HCT116 (cell line): Measurements from ENCODE around the gene MARVELD1. TPM values are rescaled to one million over a fixed set of nuclear protein-coding genes. Genes with fewer than 3 reads are reported as not detected.

Experiments used
- ATAC-seq: fragments of 200-7000 bp; cut with Tn5 transposase; 2 replicates; pipeline ENCODE4 v1.9.1; 2020; ENCODE audit warnings: mild to moderate bottlenecking, moderate library complexity
- BruUV-seq: library from RNA; stranded (reverse); fragments of 400-500 nt; replicated peaks from 2 replicates; lab custom pipeline; 2021; lab: Mats Ljungman, UMichigan
- CTCF ChIA-PET: fragments of 300-600 bp; sonication (Branson Sonifier 250); formaldehyde crosslinking; loops from one replicate; lab custom pipeline; 2021; ENCODE audit warnings: antibody characterized with exemption; lab: Charles Lee
- POLR2A ChIA-PET: fragments of 300-600, 350-600 bp; sonication (Branson Sonifier 250); formaldehyde crosslinking; loops from one replicate; lab custom pipeline; 2021; ENCODE audit warnings: antibody characterized with exemption; lab: Charles Lee
- RAD21 ChIA-PET, 2 experiments: fragments of 300-600 bp; sonication (Branson Sonifier 250); formaldehyde crosslinking; loops; one replicate each; lab custom pipeline; 2023; ENCODE audit warnings: low total read pairs in 2 of 2; ENCODE audit not compliant: uncharacterized antibody in 2 of 2, unreplicated experiment in 2 of 2, low non-redundant PET in 1 of 2; lab: Charles Lee
- DNase-seq: peaks from one replicate; pipeline ENCODE4 v3.0.0-alpha.2; 2010; ENCODE audit warnings: low read depth, low spot score
- H2AFZ ChIP-seq: fragments of 200-600 bp; shearing (Covaris generic), sonication (generic); 2 replicates; pipeline ENCODE4 v1.6.1; 2017; ENCODE audit warnings: low read depth, mixed run types, mixed read lengths, antibody characterized with exemption, low read length; ENCODE audit not compliant: poor library complexity, severe bottlenecking
- H3K27ac ChIP-seq: 2 replicates; pipeline ENCODE4 v1.5.1; 2012; ENCODE audit warnings: low read depth, low read length
- H3K27me3 ChIP-seq: fragments of 200-600 bp; sonication (generic); 2 replicates; pipeline ENCODE4 v1.6.1; 2016; ENCODE audit warnings: mixed run types, low read length, mixed read lengths; ENCODE audit not compliant: insufficient read depth
- H3K36me3 ChIP-seq, 2 experiments: fragments of 200-500 bp in 1 of 2; fragments of 200-600 bp in 1 of 2; sonication (Bioruptor generic) in 1 of 2; sonication (generic) in 1 of 2; 2 replicates each; pipeline versions ENCODE4 v1.5.1 to v1.6.1; 2014 to 2016; ENCODE audit warnings: low read length in 2 of 2, inconsistent platforms in 1 of 2, mixed read lengths in 1 of 2, mixed run types in 1 of 2; ENCODE audit not compliant: insufficient read depth in 2 of 2, control insufficient read depth in 1 of 2
- H3K4me1 ChIP-seq, 2 experiments: fragments of 200-600 bp in 1 of 2; sonication (generic) in 1 of 2; 2 replicates each; pipeline versions ENCODE4 v1.5.1 to v1.6.1; 2012 to 2017; ENCODE audit warnings: low read length in 2 of 2, inconsistent platforms in 1 of 2, mild to moderate bottlenecking in 1 of 2, mixed read lengths in 1 of 2, mixed run types in 1 of 2, moderate library complexity in 1 of 2; ENCODE audit not compliant: insufficient read depth in 2 of 2, control insufficient read depth in 1 of 2
- H3K4me2 ChIP-seq: fragments of 200-600 bp; sonication (generic); 2 replicates; pipeline ENCODE4 v1.6.1; 2017; ENCODE audit warnings: mixed run types, low read length, mixed read lengths
- H3K4me3 ChIP-seq, 2 experiments: fragments of 200-600 bp in 1 of 2; sonication (generic) in 1 of 2; replicated peaks in 1 of 2; 2 replicates each; pipeline ENCODE4 v1.5.1; 2011 to 2016; ENCODE audit warnings: low read length in 2 of 2, control low read depth in 1 of 2, low read depth in 1 of 2, mild to moderate bottlenecking in 1 of 2, mixed read lengths in 1 of 2, mixed run types in 1 of 2
- H3K79me2 ChIP-seq: fragments of 200-600 bp; sonication (generic); 2 replicates; pipeline ENCODE4 v1.6.1; 2017; ENCODE audit warnings: mild to moderate bottlenecking, mixed run types, low read length, moderate library complexity, mixed read lengths; ENCODE audit not compliant: insufficient read depth
- H3K9ac ChIP-seq: fragments of 200-600 bp; sonication (generic); 2 replicates; pipeline ENCODE4 v1.6.1; 2016; ENCODE audit warnings: low read length, mixed read lengths
- H3K9me2 ChIP-seq: fragments of 200-600 bp; sonication (generic), shearing (Covaris generic); 2 replicates; pipeline ENCODE4 v1.6.1; 2017; ENCODE audit warnings: mixed run types, mild to moderate bottlenecking, moderate library complexity; ENCODE audit not compliant: insufficient read depth
- H3K9me3 ChIP-seq, 2 experiments: fragments of 200-500 bp in 1 of 2; fragments of 200-600 bp in 1 of 2; sonication (Bioruptor generic) in 1 of 2; sonication (generic) in 1 of 2; 2 replicates each; pipeline ENCODE4 v1.6.1; 2014 to 2017; ENCODE audit warnings: low read length in 2 of 2, mixed read lengths in 2 of 2, inconsistent platforms in 1 of 2, low read depth in 1 of 2, mild to moderate bottlenecking in 1 of 2, mixed run types in 1 of 2, moderate library complexity in 1 of 2; ENCODE audit not compliant: control insufficient read depth in 1 of 2, insufficient read depth in 1 of 2
- H4K20me1 ChIP-seq: fragments of 200-600 bp; sonication (generic), shearing (Covaris generic); 2 replicates; pipeline ENCODE4 v1.6.1; 2017; ENCODE audit warnings: mixed run types, mild to moderate bottlenecking, moderate library complexity; ENCODE audit not compliant: insufficient read depth
- ATF3 ChIP-seq: IDR thresholded peaks from 2 replicates; pipeline ENCODE4 v1.6.1; 2012
- CBX3 ChIP-seq: IDR thresholded peaks from 2 replicates; pipeline ENCODE4 v1.6.1; 2012; ENCODE audit warnings: low read depth
- CEBPB ChIP-seq: IDR thresholded peaks from 2 replicates; pipeline ENCODE4 v1.6.1; 2012; ENCODE audit warnings: low read depth
- ELF1 ChIP-seq: IDR thresholded peaks from 2 replicates; pipeline ENCODE4 v1.6.1; 2012; ENCODE audit warnings: low read depth, borderline replicate concordance
- EZH2 ChIP-seq: fragments of 200-600 bp; sonication (generic); IDR thresholded peaks from 2 replicates; pipeline ENCODE4 v1.6.1; 2017; ENCODE audit warnings: antibody characterized with exemption, mixed run types
- EZH2phosphoT487 ChIP-seq: fragments of 200-600 bp; IDR thresholded peaks from 2 replicates; pipeline ENCODE4 v1.6.1; 2018; ENCODE audit warnings: antibody characterized with exemption, borderline replicate concordance
- JUND ChIP-seq: IDR thresholded peaks from 2 replicates; pipeline ENCODE4 v1.6.1; 2012
- POLR2A ChIP-seq: IDR thresholded peaks from 2 replicates; pipeline ENCODE4 v1.7.0; 2011; ENCODE audit warnings: borderline replicate concordance; ENCODE audit not compliant: insufficient read depth, insufficient read length; ENCODE audit errors: extremely low read depth
- RAD21 ChIP-seq: IDR thresholded peaks from 2 replicates; pipeline ENCODE4 v1.6.1; 2012; ENCODE audit warnings: low read depth, mild to moderate bottlenecking
- SIN3A ChIP-seq: IDR thresholded peaks from 2 replicates; pipeline ENCODE4 v1.6.1; 2012; ENCODE audit warnings: low read depth
- SRF ChIP-seq: IDR thresholded peaks from 2 replicates; pipeline ENCODE4 v1.6.1; 2012; ENCODE audit warnings: low read depth
- TCF7L2 ChIP-seq: IDR thresholded peaks from 2 replicates; pipeline ENCODE4 v1.7.0; 2011; ENCODE audit warnings: borderline replicate concordance, inconsistent platforms; ENCODE audit not compliant: insufficient read depth, insufficient read length; ENCODE audit errors: extremely low read depth
- YY1 ChIP-seq: IDR thresholded peaks from 2 replicates; pipeline ENCODE4 v1.6.1; 2011; ENCODE audit warnings: low read length, low read depth, moderate library complexity, mild to moderate bottlenecking; ENCODE audit not compliant: insufficient replicate concordance; ENCODE audit errors: extremely low read depth
- ZFX ChIP-seq: fragments of 450-650 bp; IDR thresholded peaks from 2 replicates; pipeline ENCODE4 v1.6.1; 2017
- intact Hi-C: fragments of 100-400 bp; cut with micrococcal nuclease; formaldehyde crosslinking; loops from 2 replicates; pipeline ENCODE4 v1.10.0; 2022
- total RNA-seq: library from RNA; stranded (reverse); gene quantifications from one replicate; pipeline ENCODE4 v1.2.1, GENCODE V29; 2021; ENCODE audit not compliant: unreplicated experiment
- TF ChIP-seq, protein P1 (sequence below), 3 experiments: fragments of 200-600 bp in 1 of 3; sonication (generic) in 1 of 3; IDR thresholded peaks in 2 of 3; conservative IDR thresholded peaks in 1 of 3; 2 replicates each; pipeline ENCODE4 v1.5.1; 2012 to 2017; ENCODE audit warnings: low read depth in 2 of 3, low read length in 2 of 3, antibody characterized with exemption in 1 of 3, borderline replicate concordance in 1 of 3, control low read depth in 1 of 3, mild to moderate bottlenecking in 1 of 3, mixed read lengths in 1 of 3, mixed run types in 1 of 3, moderate library complexity in 1 of 3; ENCODE audit not compliant: insufficient read depth in 1 of 3

The MARVELD1 gene
- total RNA-seq, 1 experiment from 2014 or later, result 36.1 TPM

GRCh38 chr10:97676770-97677581, 36.6 kb upstream of the MARVELD1 start (continued):
- no peak for TF ChIP-seq ATF3

DNA sequence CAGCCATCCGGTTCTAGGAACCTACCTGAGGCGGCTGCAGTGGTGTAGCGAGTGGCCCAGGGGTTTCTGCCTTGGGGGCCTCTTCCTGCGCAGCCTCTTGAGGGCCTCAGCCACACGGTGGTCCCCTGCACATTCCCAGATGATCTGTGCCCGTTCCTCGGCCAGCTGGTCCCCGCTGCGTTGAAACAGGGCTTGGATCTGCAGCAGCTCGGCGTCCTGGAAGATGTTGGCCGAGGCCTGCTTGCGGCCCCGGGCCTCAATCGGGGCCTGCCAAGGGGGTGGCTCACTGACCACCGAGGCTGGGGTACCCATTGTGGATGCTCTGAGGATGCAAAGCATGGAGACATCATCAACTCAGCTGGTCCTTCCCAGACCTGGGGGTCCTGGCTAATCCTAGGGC, 33.9 kb upstream of the MARVELD1 start:
- no peak overlapping the region for H2AFZ ChIP-seq
- H3K4me3 ChIP-seq, result no peak overlapping the region
- ChIA-PET RAD21 (interaction anchor here in 1 of 2 experiments (0.6 kb wide), 1 partner anchor 111 kb away, joined by 7 read pairs; no protein-coding TSS in a partner anchor), CTCF (interaction anchor here (2.8 kb wide), 1 partner anchor 22 kb away, joined by 11 read pairs; no protein-coding TSS in a partner anchor), POLR2A (no interaction called here)
- no peak for TF ChIP-seq CBX3
- DNase-seq (no peak), ATAC-seq (no peak)
- H4K20me1 ChIP-seq, result no peaks in the 10 kb centered on the region
- H3K36me3 ChIP-seq, result peaks cover 3 to 28% of the 10 kb centered on the region in 2 experiments; a peak in 2 of 4 replicates
- H3K79me2 ChIP-seq, result peaks cover 35% of the 10 kb centered on the region
- peaks cover 12 to 16% of the 10 kb centered on the region in 2 experiments for H3K4me1 ChIP-seq
- no peaks in the 10 kb centered on the region for H3K9me2 ChIP-seq
- H3K27ac ChIP-seq, result no peak overlapping the region
- H3K27me3 ChIP-seq, result no peaks in the 10 kb centered on the region
- no peaks in the 10 kb centered on the region for H3K9me3 ChIP-seq
- intact Hi-C loops, result no loop called here
- no peak overlapping the region for H3K9ac ChIP-seq
- H3K4me2 ChIP-seq, result no peak overlapping the region
- no TSS peak for BruUV-seq

GRCh38 chr10:97682042-97682441, 31.5 kb upstream of the MARVELD1 start:
- BruUV-seq, result no TSS peak
- peaks cover 29 to 36% of the 10 kb centered on the region in 2 experiments for H3K4me1 ChIP-seq
- RAD21 ChIA-PET, result no interaction called here
- POLR2A ChIA-PET, result interaction anchor here (1.2 kb wide), 1 partner anchor 19 kb away, joined by 3 read pairs; no protein-coding TSS in a partner anchor
- CTCF ChIA-PET, result no interaction called here
- H3K9me3 ChIP-seq, result no peaks in the 10 kb centered on the region
- H2AFZ ChIP-seq, result no peak overlapping the region
- DNase-seq (no peak), ATAC-seq (no peak)
- no peak overlapping the region for H3K9ac ChIP-seq
- no peaks in the 10 kb centered on the region for H3K27me3 ChIP-seq
- H3K27ac ChIP-seq, result no peak overlapping the region
- no peaks in the 10 kb centered on the region for H3K9me2 ChIP-seq
- peaks cover 57% of the 10 kb centered on the region for H3K79me2 ChIP-seq
- H3K4me3 ChIP-seq, result no peak overlapping the region
- TF ChIP-seq ELF1 (no peak), POLR2A (no peak), RAD21 (no peak), JUND (no peak), ATF3 (no peak), EZH2 (no peak), EZH2phosphoT487 (no peak), CEBPB (no peak), TCF7L2 (no peak), YY1 (no peak), SIN3A (no peak), CBX3 (no peak), SRF (no peak), ZFX (no peak)
- TF ChIP-seq, protein P1, sequence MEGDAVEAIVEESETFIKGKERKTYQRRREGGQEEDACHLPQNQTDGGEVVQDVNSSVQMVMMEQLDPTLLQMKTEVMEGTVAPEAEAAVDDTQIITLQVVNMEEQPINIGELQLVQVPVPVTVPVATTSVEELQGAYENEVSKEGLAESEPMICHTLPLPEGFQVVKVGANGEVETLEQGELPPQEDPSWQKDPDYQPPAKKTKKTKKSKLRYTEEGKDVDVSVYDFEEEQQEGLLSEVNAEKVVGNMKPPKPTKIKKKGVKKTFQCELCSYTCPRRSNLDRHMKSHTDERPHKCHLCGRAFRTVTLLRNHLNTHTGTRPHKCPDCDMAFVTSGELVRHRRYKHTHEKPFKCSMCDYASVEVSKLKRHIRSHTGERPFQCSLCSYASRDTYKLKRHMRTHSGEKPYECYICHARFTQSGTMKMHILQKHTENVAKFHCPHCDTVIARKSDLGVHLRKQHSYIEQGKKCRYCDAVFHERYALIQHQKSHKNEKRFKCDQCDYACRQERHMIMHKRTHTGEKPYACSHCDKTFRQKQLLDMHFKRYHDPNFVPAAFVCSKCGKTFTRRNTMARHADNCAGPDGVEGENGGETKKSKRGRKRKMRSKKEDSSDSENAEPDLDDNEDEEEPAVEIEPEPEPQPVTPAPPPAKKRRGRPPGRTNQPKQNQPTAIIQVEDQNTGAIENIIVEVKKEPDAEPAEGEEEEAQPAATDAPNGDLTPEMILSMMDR (IDR thresholded peaks at IDR 0.05 in 2 of 3, conservative IDR thresholded peaks at IDR 0.05 in 1 of 3; ENCODE audit: borderline replicate concordance in 1 of 3, insufficient read depth in 1 of 3, low read depth in 2 of 3, low read length in 2 of 3), result no peak
- H3K4me2 ChIP-seq, result no peak overlapping the region
- H4K20me1 ChIP-seq, result no peaks in the 10 kb centered on the region
- peaks cover 0 to 11% of the 10 kb centered on the region in 2 experiments; a peak in 2 of 4 replicates for H3K36me3 ChIP-seq
- intact Hi-C loops, result no loop called here
